C4-2B (cell line): ENCODE results near the gene ALOX15.
"Not testable (repeated sequence)": the region's sequence is repeated elsewhere in the genome, so short reads cannot be mapped to it uniquely, and the experiment has no call there.

Experiments used
- ZFX ChIP-seq: fragments of 450-650 bp; IDR thresholded peaks from 2 replicates; pipeline ENCODE4 v1.6.1; 2017
- TF ChIP-seq, protein P1 (sequence below): fragments of 450-650 bp; conservative IDR thresholded peaks from 2 replicates; pipeline ENCODE4 v1.5.1; 2017; ENCODE audit warnings: mild to moderate bottlenecking

DNA sequence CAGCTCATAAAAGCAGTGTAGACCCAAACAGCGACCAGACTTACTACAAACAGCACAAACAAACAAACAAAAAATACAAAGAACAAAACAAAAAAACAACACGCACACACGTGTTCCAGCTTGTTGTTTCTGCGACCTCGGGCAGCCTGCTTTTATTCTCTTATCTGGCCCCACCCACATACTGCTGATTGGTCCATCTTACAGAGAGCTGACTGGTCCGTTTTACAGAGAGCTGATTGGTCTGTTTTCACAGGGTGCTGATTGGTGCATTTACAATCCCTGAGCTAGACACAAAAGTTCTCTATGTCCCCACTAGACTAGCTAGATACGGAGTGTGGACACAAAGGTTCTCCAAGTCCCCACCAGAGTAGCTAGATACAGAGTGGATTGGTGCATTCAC is 14.5 kb upstream of the ALOX15 start:
- TF ChIP-seq, protein P1, sequence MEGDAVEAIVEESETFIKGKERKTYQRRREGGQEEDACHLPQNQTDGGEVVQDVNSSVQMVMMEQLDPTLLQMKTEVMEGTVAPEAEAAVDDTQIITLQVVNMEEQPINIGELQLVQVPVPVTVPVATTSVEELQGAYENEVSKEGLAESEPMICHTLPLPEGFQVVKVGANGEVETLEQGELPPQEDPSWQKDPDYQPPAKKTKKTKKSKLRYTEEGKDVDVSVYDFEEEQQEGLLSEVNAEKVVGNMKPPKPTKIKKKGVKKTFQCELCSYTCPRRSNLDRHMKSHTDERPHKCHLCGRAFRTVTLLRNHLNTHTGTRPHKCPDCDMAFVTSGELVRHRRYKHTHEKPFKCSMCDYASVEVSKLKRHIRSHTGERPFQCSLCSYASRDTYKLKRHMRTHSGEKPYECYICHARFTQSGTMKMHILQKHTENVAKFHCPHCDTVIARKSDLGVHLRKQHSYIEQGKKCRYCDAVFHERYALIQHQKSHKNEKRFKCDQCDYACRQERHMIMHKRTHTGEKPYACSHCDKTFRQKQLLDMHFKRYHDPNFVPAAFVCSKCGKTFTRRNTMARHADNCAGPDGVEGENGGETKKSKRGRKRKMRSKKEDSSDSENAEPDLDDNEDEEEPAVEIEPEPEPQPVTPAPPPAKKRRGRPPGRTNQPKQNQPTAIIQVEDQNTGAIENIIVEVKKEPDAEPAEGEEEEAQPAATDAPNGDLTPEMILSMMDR, result not testable (repeated sequence)
- not testable (repeated sequence) for TF ChIP-seq ZFX
